Measurements from ENCODE around the gene TFAP2A.

The TFAP2A gene

DNA sequence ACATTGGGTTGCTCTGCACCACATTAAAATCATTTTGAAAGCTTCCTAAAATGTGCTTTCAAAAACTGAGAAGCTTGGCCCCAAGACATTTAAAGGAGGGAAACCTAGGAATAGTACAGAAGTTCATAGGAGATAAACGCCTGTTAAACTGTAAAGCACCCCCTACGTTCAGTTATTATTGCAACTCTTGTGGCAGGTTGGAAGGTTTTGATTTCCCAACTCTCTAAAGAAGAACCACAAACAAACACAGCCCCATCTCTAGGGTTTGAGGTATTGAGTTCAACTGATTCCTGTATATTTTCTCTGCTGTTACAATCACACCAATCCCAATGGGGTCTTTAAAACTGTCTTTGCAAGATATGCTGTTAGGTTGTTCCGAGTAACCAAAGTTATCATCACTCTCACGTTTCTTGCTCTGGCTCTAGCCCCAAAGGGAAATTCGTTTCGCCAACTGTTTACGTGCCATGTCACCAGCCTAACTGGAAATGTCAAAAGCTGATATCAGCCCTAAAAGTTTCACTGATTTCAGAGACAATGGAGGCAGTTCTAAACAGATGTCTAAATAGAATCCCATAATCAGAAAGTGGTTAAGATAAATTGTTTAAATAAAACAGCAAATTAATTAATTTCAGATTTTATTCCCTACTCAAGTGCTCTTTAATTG is 12.1 kb downstream of the TFAP2A start:
- no peak overlapping the region; the same call in 1 of the 2 replicates for H3K27ac ChIP-seq (ENCODE audit: extremely low read depth, low read depth, low read length)
- ChIA-PET POLR2A (no interaction called here), CTCF (no interaction called here)
- peaks cover 21 to 79% of the 10 kb centered on the region in 2 experiments for H3K36me3 ChIP-seq (ENCODE audit: control insufficient read depth in 2 of 2, insufficient read depth in 1 of 2, low read length in 2 of 2)
- peaks cover 30% of the 10 kb centered on the region for H3K4me1 ChIP-seq (ENCODE audit: control insufficient read depth, insufficient read depth, low read length)
- TF ChIP-seq, protein P1, sequence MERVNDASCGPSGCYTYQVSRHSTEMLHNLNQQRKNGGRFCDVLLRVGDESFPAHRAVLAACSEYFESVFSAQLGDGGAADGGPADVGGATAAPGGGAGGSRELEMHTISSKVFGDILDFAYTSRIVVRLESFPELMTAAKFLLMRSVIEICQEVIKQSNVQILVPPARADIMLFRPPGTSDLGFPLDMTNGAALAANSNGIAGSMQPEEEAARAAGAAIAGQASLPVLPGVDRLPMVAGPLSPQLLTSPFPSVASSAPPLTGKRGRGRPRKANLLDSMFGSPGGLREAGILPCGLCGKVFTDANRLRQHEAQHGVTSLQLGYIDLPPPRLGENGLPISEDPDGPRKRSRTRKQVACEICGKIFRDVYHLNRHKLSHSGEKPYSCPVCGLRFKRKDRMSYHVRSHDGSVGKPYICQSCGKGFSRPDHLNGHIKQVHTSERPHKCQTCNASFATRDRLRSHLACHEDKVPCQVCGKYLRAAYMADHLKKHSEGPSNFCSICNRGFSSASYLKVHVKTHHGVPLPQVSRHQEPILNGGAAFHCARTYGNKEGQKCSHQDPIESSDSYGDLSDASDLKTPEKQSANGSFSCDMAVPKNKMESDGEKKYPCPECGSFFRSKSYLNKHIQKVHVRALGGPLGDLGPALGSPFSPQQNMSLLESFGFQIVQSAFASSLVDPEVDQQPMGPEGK (tag by site-specific recombination; IDR thresholded peaks at IDR 0.05) = no peak
- TF ChIP-seq, protein P2, sequence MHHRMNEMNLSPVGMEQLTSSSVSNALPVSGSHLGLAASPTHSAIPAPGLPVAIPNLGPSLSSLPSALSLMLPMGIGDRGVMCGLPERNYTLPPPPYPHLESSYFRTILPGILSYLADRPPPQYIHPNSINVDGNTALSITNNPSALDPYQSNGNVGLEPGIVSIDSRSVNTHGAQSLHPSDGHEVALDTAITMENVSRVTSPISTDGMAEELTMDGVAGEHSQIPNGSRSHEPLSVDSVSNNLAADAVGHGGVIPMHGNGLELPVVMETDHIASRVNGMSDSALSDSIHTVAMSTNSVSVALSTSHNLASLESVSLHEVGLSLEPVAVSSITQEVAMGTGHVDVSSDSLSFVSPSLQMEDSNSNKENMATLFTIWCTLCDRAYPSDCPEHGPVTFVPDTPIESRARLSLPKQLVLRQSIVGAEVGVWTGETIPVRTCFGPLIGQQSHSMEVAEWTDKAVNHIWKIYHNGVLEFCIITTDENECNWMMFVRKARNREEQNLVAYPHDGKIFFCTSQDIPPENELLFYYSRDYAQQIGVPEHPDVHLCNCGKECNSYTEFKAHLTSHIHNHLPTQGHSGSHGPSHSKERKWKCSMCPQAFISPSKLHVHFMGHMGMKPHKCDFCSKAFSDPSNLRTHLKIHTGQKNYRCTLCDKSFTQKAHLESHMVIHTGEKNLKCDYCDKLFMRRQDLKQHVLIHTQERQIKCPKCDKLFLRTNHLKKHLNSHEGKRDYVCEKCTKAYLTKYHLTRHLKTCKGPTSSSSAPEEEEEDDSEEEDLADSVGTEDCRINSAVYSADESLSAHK (tag by site-specific recombination; IDR thresholded peaks at IDR 0.05) = 0 out of 2 replicates have a peak, but pooled peaks have one; percentile 38
- H3K4me3 ChIP-seq (ENCODE audit: low read depth, low read length) = no peak overlapping the region
- no peaks in the 10 kb centered on the region for H3K9me3 ChIP-seq (ENCODE audit: control insufficient read depth, insufficient read depth, low read depth, low read length)

DNA sequence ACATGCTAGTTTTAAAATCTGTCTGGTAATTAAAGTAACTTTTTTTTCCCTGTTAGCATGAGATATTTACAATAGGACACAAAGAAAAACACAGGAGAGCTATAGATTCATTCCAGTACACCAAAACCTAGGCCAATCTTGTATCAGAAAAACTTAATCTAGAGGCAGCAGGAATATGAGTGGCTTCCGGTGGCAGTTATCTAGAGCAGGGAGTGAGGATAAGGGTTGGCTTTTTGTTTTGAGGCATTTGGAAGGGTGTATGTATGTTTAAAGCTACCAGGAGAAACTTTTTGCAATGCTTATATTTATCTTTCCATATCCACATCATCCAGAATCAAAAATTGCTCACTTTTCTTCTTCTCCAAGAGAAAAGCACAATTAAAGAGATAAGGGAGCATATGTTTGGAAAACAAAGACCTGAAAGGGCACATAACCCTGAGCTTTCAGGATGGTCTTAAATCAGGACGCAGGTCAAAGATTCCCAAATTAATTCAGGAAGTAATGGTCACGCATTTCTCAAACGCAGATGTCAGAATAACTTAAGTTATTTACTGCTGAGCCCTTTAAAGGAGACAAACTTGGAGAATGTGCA is 13.1 kb downstream of the TFAP2A start:
- TF ChIP-seq, protein P2 (tag by site-specific recombination; IDR thresholded peaks at IDR 0.05) = no peak
- no peak for TF ChIP-seq ZNF292 (tag by site-specific recombination; IDR thresholded peaks at IDR 0.05; ENCODE audit: borderline replicate concordance, low read depth)
- TF ChIP-seq ZFP37 (tag by site-specific recombination; IDR thresholded peaks at IDR 0.05) = no peak
- no peak for TF ChIP-seq ZNF621 (tag by site-specific recombination; IDR thresholded peaks at IDR 0.05)
- TF ChIP-seq, protein P3, sequence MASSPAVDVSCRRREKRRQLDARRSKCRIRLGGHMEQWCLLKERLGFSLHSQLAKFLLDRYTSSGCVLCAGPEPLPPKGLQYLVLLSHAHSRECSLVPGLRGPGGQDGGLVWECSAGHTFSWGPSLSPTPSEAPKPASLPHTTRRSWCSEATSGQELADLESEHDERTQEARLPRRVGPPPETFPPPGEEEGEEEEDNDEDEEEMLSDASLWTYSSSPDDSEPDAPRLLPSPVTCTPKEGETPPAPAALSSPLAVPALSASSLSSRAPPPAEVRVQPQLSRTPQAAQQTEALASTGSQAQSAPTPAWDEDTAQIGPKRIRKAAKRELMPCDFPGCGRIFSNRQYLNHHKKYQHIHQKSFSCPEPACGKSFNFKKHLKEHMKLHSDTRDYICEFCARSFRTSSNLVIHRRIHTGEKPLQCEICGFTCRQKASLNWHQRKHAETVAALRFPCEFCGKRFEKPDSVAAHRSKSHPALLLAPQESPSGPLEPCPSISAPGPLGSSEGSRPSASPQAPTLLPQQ (tag by site-specific recombination; IDR thresholded peaks at IDR 0.05) = no peak
- no peak for TF ChIP-seq ZNF416 (tag by site-specific recombination; IDR thresholded peaks at IDR 0.05)
- TF ChIP-seq ZNF16 (tag by site-specific recombination; IDR thresholded peaks at IDR 0.05; ENCODE audit: low read depth) = no peak
- no peak for TF ChIP-seq ZNF785 (tag by site-specific recombination; IDR thresholded peaks at IDR 0.05)
- no peak for TF ChIP-seq KLF9 (tag by site-specific recombination; IDR thresholded peaks at IDR 0.05; ENCODE audit: low read depth)
- no peak for TF ChIP-seq ZNF341 (tag by site-specific recombination; IDR thresholded peaks at IDR 0.05; ENCODE audit: low read depth)
- TF ChIP-seq, protein P4, sequence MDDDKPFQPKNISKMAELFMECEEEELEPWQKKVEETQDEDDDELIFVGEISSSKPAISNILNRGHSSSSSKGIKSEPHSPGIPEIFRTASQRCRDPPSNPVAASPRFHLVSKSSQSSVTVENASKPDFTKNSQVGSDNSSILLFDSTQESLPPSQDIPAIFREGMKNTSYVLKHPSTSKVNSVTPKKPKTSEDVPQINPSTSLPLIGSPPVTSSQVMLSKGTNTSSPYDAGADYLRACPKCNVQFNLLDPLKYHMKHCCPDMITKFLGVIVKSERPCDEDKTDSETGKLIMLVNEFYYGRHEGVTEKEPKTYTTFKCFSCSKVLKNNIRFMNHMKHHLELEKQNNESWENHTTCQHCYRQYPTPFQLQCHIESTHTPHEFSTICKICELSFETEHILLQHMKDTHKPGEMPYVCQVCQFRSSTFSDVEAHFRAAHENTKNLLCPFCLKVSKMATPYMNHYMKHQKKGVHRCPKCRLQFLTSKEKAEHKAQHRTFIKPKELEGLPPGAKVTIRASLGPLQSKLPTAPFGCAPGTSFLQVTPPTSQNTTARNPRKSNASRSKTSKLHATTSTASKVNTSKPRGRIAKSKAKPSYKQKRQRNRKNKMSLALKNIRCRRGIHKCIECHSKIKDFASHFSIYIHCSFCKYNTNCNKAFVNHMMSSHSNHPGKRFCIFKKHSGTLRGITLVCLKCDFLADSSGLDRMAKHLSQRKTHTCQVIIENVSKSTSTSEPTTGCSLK (tag by site-specific recombination; IDR thresholded peaks at IDR 0.05) = no peak
- no peak for TF ChIP-seq ZNF239 (tag by site-specific recombination; IDR thresholded peaks at IDR 0.05)
- no peak for TF ChIP-seq ZNF311 (tag by site-specific recombination; IDR thresholded peaks at IDR 0.05; ENCODE audit: borderline replicate concordance)
- H3K27ac ChIP-seq (ENCODE audit: extremely low read depth, low read depth, low read length) = no peak overlapping the region
- H3K9me3 ChIP-seq (ENCODE audit: control insufficient read depth, insufficient read depth, low read depth, low read length) = no peaks in the 10 kb centered on the region
- H3K4me3 ChIP-seq (ENCODE audit: low read depth, low read length) = no peak overlapping the region
- ChIA-PET CTCF (interaction anchor here (0.6 to 1.2 kb wide), 4 partner anchors 27 to 884 kb away, joined by 3 to 9 read pairs (median 4); no protein-coding TSS in a partner anchor), POLR2A (no interaction called here)
- peaks cover 31 to 83% of the 10 kb centered on the region in 2 experiments for H3K36me3 ChIP-seq (ENCODE audit: control insufficient read depth in 2 of 2, insufficient read depth in 1 of 2, low read length in 2 of 2)
- H3K4me1 ChIP-seq (ENCODE audit: control insufficient read depth, insufficient read depth, low read length) = peaks cover 20% of the 10 kb centered on the region

Measured in HEK293 (cell line).